HUDEP-2 (cell line): ENCODE results near the gene DENND1A.

Source experiments
- DNase-seq, 76 experiments: peaks; one replicate each; lab custom pipeline; 2025; ENCODE audit not compliant: unreplicated experiment in 76 of 76; lab: John Stamatoyannopoulos, UW

The DENND1A gene

DNA sequence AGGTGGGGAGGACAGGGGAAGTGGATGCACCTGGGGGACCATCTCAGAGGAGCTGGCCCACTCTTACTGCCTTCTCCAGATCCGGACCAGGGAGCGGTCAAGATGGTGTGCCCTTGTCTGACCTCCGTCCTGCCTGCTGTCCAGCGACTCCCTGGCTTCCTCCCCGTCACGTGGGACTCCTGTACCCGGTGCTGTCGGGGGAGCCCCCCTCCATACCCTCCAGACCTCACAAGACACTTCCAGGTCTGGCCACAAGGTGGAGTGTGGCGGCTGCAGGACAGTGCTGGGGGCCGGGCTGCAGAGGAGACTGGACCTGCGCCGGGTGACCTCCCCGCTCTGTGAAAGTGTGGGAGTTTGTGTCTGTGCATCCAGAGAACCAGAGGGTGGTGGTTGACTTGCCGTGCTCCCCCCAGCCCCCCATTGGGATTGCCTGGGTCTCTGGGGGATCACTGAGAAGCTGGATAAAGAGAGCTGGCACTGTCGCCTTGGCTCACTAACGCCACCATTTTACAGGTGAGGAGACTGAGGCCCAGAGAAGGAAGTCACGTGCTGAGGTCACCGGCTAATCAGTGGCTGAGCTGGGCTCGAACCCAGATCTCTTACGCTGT lies 575.8 kb downstream of the DENND1A start:
- peak in 63 of 76 experiments; percentile 5 to 80 (median 57) for DNase-seq

DNA sequence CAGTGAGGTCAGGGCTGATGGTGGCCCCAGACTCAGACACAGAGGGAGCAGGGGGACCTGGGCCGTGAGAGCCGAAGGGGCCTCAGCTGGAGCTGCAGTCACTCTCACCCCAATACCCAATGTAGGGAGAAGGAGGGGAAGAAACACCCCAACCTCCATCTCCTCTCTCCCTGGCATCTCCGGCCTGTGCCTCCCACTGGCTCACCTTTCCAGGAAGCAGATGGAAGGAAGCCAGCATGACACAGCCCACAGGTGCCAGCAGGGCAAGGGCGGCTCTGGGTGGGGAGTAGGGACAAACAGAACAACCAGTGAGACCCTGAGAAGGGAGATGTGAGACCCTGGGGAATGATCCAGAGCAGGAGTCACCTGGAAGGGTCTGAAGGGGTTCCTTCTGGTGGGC lies 576.9 kb downstream of the DENND1A start:
- DNase-seq, result no peak

DNA sequence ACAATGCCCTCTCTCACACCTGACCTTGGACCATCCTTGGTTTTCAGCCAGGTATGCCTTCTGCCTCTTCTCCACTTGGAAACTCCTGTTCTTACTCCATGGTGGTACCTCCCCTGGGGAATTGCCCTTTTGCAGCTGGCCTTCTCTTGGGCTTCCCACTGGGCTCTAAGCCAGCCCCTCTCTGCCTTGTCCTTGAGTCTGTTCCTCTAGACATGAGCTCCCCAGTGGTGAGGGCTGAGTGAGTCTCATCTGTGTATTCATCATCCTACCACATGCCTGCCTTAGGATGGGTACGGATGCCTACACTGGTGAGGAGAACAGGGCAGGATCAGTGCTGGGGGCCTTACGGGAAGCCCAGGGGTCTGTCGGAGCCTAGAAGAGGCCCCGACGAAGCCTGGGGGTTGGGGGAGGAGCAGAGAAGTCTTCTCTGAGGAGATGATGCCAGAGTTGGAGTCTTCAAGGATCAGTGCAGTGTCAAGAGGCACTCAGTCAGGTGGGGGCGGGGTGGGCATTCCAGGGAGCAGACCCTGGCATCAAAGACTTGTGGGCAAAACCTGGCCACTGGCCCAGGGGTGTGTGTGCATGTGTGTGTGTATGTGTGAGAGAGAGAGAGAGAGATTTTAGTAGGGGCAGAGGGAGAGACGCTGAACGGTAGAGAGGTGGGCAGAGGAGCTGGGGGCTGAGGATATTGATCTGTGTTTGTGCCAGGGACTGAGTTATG lies 579.2 kb downstream of the DENND1A start:
- no peak for DNase-seq

DNA sequence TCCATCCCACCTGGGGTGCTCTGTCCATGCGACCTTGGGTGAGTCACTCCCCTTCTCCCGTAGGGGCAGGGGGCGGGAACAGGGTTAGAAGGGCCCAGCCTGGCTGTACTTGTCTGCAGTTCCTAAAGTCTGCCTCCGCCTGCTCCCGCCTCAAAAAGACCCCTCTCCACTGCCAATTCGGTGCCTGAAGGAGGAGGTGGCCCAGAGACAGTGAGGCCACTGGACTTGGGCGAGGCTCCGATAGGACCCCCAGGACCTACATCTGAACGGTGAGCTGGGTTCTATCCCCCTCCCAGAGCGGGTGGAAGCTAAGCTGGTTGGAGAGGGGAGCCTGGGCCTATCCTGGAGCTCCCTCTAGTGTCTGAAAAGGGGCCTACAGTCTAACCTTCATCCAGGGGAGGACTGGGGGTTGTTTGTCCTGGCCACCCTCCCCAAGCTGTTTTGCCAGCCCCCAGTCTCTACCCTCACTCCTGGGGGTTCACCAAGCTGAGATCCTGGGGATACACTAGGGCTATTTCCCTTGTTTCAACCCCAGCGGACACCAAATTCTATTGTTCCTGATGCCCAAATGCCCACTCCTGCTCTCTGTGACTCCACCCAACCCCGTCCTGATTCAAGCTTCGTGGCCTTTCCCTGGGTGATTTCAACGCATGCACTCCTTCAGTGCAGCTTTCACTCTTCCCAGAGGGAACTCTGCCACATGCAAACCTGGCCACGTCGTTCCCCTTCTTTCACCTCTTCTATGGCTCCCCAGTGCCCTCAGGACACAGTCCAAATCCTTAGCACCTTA lies 580.0 kb downstream of the DENND1A start:
- DNase-seq, result peak in 49 of 76 experiments; percentile 11 to 76 (median 45)

DNA sequence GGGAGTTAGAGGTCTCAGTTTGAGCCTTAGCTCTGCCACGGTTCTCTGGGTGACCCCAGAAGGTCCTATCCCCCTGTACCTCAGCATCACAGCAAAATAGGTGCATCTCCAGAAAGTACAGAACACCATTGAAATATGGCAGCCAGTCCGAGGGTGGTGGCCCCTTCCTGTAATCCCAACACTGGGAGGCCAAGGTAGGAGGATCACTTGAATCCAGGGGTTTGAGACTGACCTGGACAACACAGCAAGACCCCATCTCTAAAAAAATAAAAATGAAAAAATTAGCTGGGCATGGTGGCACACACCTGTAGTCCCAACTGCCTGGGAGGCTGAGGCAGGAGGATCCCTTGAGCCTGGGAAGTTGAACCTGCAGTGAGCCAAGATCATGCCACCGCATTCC lies 580.9 kb downstream of the DENND1A start:
- DNase-seq, result no peak

DNA sequence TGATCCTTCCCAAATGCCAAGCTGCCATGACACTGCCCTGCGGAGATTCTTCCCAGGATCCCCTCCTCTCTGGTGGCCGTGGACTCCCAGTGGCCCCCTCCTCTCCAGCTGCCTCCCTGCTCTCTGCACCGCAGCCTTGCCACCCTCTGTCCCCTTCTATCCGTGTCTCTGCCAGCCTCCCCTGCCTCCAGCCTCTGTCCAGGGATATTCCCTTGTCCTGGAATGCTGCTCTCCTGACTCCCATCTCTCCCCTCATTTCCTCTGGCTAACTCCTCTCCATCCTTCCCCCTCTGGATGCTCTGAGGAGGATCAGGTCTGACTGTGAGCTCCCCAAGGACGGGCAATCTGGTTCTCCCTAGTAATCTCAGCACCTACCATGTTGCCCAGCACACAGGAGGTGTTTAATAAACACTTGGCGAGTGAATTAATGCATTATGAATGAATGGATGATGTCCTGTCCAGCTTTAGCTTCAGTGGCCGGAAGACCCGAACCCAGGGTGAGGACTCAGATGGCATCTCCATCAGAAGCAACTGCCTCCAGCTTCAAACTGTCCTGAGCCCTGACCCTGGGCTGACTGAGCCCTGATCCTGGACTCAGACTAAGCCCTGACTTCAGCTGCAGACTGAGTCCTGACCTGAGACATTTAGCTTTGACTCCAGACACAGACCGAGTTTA lies 581.5 kb downstream of the DENND1A start:
- DNase-seq, result no peak

DNA sequence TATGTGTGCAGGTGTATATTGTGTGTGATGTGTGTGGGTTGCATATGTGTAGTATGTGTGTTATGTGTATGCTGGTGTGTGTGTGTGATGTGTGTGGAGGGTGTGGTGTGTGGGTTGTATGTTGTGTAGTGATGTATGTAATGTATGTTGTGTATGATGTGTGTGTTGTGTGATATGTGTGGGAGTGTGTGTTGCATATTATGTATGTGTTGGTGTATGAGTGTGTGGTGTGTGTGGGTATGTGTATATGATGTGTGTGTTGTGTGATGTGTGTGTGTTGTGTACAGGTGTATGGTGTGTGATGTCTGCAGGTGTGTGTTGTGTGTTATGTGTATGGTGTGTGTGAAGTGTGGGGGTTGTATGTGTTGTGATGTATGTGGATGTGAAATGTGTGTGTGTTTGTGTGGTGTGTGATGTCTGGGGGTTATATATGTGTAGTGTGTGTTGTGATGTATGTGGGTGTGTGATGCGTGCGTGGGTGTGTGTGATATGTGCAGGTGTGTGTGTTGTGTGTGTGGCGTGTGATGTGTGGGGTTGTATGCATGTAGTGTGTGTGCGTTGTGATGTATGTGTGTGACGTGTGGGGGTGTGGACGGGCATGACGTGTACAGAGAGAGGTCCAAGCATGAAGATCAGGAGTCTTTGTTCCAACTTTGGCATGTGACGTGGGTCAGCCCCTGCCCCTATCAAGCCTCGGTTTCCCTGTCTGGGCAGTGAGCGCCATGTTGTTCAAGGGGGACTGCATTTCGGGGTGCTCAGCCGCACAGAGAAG lies 582.5 kb downstream of the DENND1A start:
- DNase-seq, result no peak

DNA sequence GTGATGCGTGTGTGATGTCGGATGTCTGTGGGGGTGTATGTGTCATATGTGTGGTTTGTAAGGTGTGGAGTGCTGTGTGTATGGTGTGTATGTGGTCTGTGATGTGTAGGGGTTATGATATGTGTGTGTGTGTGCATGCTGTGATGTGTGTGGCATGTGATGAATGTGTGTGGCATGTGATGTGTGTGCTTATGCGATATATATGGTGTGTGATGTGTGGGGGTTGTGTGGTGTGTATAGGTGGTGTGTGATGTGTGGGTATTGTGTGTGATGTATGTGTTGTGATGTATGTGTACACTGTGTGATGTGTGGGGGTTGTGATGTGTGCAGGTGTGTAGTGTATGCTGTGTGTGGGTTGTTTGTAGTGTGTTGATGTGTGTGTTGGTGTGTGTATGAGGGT lies 583.1 kb downstream of the DENND1A start:
- DNase-seq, result no peak

DNA sequence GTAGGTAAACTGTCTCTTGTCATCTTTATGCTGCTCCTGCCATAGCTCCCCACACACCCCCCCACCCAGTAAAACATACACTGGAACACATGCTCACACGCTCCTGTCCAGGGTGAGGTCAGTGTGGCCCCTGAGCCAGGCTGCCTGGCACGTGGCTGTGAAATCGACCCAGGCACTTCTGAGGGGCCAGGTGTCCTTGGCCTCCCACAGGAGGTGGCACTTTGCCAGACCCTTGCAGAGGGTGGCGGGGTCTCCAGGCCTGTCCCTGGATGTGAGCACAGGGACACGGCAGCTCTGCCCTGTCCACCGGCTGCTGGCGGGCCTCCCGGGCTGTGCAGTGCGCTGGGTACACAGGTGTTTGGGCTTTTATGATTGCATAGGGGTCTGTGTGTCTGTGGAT lies 583.9 kb downstream of the DENND1A start:
- DNase-seq, result no peak

DNA sequence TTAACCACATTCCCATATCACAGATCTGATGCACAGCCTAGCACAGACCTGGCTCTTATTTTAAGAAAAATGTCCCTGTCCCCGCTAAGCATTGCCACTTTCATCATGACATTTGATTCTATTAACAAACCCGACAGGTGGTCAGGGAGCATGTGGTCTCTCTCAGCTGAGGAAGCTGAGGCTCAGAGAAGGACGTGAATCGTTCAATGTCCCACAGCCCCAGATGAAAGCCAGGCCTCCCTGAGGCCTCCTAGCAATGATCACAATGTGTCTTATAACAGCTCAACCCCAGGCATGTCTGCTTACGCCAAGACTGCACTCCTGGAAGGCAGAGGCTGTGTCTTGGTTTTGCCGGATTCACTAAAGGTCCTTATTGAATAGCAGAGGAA lies 584.4 kb downstream of the DENND1A start:
- peak in 1 of 76 experiments; percentile 25 for DNase-seq

DNA sequence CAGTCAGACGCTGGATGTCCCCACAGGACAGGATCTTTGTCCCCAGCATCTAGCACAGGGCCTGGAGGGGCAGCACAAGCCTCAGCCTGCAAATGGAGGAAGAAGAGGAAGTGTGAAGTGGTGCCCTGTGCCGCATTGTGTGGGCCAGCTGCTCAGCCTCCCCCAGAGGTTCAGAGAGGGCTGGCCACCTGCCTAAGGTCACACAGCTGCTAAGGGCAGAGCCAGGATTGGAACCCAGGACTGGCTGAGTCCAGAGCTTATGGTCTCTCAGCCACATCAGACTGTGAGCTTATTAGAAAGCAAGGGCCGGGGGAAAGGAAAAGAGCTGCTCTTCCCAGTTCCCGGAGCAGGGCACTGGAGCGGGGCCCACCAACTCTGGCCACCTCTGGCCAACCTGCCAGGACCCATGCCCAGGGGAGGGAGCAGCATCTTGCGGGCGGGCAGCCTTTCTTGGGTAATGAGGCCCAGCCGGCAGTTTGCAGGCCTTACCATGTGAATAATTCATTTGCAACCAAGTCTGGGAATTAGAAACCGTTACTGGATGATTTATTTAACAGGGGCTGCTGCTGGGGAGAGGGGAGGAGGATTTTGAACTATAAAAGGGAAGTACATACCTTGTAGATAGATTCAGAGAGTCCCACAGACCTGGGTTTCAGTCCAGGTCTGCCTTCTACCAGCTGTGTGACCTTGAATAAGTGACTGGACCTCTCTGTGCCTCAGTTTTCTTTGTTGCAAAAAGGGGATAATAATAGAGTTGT lies 585.6 kb downstream of the DENND1A start:
- peak in 1 of 76 experiments; percentile 17 for DNase-seq

DNA sequence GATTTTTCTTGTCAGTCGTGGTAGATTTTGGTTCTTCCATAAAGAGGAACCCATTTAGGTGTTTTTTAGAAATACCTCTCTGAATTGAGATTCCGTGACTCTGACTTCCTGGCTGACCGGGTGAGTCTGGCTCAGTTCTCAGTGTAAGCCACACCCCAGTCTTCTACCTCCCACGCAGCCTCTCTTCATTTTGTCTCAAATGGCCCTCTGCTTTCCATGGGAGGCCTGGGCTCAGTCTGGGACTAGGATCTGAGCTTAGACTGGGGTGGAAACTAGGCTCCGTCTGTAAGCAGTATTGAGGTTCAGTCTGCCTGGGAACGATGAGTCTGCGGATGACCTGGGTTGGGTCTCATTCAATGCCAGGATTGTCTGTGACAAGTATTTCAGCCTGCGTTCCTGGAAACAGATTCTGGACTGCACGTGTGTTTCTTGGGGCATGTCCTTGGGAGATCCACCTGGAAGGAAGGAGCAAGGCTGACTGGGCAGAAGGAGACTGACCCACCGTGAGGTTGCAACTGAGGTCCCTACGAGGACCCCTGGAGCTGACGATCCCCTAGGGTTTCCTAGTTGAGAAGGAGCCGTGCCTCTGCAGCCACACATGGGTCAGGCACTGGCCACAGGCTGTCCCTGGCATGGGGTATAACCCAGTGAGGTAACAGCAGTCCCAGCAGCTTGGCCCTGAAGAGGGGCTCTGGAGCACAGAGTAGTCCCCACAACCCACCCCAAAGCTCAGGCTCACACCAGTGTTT lies 586.3 kb downstream of the DENND1A start:
- DNase-seq, result peak in 55 of 76 experiments; percentile 8 to 80 (median 36)

DNA sequence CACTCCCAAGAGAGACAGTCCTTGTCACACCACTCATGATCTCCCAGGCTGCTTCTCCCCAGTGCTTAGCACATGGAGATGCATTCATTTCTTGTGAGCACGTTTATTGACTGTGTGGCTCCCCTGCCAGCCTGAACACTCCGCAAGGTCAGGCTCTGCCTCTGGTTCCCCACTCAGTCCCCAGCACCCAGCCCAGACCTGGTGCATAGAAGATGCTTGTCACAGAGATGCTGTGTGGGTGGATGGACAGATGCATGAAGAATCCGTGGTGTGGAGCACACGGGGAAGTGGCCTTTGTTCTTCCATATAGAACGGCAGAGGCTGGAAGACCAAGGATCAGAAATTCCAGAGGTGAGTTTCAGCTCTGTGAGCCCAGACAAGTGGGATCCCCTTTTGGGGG lies 587.7 kb downstream of the DENND1A start:
- no peak for DNase-seq

DNA sequence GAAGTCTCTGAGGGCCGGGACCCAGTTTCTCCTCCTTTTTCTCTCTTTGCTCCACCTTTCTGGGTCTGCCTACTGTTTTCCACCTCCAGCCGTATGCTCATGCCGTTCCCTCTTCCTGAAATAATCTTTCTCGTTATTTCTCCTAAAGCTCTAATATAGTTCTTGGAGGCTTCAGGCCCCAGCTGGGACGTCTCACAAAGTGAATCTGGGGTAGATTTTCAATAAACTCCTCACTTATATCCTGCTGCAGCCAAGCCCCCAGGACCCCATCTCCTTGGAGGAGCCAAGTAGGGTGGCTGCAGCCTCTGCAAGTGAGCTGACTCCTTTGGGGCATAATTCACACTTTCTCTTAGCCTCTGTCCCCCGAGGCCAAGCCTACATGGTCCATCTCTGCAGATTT lies 588.1 kb downstream of the DENND1A start:
- no peak for DNase-seq

DNA sequence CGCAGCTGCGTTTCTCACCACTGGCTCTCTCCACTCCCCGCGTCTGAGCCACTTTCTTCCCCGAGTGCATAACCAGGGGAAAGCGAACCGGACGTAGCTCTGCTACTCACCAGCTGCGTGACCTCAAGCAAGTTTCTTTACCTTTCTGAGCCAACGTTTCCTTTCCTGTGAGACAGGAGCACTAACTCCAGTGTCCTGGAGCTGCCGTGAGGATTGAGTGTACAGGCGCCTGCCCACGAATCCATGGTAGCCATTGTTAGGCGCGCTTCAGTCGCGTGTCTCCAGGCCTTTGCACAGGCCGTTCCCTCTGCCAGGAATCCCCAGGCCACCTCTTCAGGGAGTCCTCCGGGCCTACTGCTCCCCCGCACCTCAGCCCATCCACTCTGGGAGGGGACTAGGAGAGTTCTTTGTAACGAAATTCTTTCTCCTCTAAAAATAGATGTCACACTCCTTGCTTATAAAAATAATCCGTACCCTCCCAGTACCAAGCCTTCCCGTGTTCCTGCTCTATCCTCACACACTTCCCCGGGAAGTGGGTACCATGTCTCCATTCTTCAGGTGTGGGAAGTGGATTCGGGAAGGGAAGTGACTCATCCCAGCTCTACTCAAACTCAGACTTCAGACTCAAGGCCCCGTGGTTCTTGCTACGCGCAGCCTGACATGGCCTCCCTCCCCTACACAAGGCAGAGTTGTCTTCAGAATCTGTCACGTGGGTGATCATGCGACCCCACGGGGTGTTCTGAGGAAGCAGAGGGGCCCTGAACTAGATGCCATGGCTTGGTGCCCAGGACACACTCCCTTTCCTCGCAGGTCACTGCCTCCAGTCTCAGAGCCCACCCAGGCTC lies 590.0 kb downstream of the DENND1A start:
- peak in 3 of 76 experiments; percentile 9 to 33 (median 17) for DNase-seq

DNA sequence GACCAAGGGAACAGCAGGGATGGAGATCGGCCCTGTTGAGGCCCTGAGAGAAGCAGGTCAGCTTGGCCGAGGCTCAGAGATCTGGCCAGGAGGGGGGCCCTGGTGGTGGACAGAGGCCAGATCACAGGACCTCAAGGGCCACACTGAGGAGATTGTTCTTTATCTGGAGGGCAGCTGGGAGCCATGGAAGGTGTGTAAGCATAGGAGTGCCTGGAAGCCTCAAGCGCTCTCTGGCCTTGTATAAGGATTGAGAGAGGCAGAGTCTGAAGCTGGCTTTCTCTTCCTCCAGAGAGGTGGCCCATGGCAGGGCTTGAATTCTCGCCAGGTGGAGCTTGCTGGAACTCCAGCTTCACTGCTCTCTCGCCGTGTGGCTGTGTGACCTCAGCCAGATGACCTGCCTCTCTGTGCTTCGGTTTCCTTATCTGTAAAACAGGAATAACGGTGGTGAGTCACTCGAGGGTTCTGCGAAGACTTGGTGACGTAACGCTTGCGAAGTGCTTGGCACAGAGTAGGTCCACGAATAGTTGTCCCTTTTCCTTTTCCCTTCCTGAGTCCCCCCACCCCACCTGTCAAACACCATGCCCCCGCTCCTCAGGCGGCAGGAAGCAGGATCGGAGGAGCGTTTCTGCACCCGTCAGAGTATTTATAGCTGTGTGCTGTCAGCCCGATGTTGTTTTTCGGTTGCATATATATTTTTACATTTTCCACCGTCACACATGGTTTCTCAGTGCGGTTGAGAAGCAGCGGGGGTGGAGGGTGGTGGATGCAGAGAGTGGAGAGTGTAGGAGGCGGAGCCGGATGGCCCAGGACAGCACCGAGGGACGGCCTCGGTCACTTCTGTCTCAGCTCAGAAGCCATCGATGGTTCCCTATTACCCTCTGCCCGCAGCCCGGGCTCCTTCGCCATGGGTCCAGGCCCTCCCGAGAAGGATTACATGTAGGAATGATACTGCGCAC lies 590.9 kb downstream of the DENND1A start:
- peak in 69 of 76 experiments; percentile 24 to 90 (median 52) for DNase-seq

DNA sequence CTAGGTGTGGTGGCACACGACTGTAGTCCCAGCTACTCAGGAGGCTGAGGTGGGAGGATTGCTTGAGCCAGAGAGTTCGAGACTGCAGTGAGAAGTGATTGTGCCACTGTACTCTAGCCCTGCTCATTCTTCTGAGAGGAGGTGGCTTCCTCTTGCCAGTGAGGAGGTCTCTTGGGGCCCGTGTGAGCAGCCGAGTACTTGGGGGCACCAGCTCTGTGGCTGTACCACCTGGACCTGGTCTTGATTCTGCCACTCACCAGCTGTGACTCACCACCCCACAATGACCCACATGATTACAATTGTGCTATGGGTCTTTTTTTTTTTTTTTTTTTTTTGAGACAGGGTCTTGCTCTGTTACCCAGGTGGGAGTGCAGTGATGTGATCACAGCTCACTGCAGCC lies 592.0 kb downstream of the DENND1A start:
- peak in 1 of 76 experiments; percentile 32 for DNase-seq
